Neural progenitor cell (in vitro differentiated cells): Measurements from ENCODE around the gene PHF2.

Source experiments
- CTCF ChIP-seq: fragments of 200-600 bp; sonication (generic); IDR thresholded peaks from 2 replicates; pipeline ENCODE4 v1.5.1; 2017; ENCODE audit warnings: antibody characterized with exemption, mild to moderate bottlenecking
- EZH2 ChIP-seq: fragments of 200-600 bp; sonication (generic); IDR thresholded peaks from 2 replicates; pipeline ENCODE4 v1.6.1; 2017; ENCODE audit warnings: antibody characterized with exemption, mild to moderate bottlenecking, moderate library complexity
- EZH2phosphoT487 ChIP-seq: fragments of 200-600 bp; sonication (generic); IDR thresholded peaks from 2 replicates; pipeline ENCODE4 v1.6.1; 2017; ENCODE audit warnings: antibody characterized with exemption

- TF ChIP-seq EZH2 (no peak), CTCF (no peak), EZH2phosphoT487 (no peak)
Observed at GRCh38 chr9:93572636-93573515, 3.5 kb upstream of the PHF2 start.
